Activated CD8-positive, alpha-beta memory T cell treated with anti-CD3 and anti-CD28 coated beads, Interleukin-2, amount 50 U/mL, for 4 hours (primary cell): Measurements from ENCODE around the gene NRSN2.
"Not testable (repeated sequence)": the region's sequence is repeated elsewhere in the genome, so short reads cannot be mapped to it uniquely, and the experiment has no call there.

Experiments
- DNase-seq: peaks from one replicate; pipeline ENCODE4 v3.0.0-alpha.2; 2020

The NRSN2 gene

DNA sequence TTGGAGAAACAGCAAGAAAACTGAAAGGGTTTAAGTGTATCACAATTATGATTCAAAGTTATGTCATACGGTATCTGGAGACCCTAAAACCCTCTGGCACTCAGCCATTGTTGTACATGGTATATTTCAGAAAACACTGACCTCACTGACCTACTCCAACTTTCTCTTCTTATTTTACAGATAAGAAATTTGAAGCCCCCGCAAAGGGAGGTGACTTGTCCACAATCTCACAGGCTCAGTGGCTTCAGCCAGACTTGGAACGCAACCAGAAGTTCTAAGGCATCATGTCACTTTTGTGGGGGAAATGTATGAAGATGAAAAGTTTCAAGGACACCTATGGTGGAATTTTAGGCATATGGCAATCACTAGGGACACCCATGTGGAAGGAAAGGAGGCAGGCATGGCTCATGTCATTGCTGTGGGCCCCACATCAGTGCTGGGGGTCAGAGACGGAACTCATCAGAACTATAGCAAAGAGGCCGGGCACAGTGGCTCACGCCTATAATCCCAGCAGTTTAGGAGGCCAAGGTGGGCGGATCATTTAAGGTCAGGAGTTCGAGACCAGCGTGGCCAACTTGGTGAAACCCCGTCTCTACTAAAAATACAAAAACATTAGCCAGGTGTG lies 28.5 kb downstream of the NRSN2 start:
- DNase-seq = no peak

- no peak for DNase-seq
Measured at GRCh38 chr20:376089-376488, 29.2 kb downstream of the NRSN2 start.

GRCh38 chr20:376750-377149 lies 29.8 kb downstream of the NRSN2 start:
- DNase-seq = no peak

DNA sequence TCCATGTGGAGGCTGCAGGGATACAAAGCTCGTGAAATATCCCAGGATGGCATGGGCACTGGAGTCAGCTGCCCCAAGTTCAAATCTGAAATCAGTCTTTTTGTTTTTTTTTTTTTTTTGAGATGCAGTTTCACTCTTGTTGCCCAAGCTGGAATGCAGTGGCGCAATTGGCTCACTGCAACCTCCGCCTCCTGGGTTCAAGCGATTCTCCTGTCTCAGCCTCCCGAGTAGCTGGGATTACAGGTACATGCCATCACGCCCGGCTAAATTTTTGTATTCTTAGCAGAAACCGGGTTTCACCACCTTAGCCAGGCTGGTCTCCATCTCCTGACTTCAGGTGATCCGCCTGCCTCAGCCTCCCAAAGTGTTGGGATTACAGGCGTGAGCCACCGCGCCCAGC lies 30.7 kb downstream of the NRSN2 start:
- DNase-seq = not testable (repeated sequence)

- no peak for DNase-seq
Measured at GRCh38 chr20:378961-379336, 32.0 kb downstream of the NRSN2 start.

GRCh38 chr20:380763-381580 lies 34.1 kb downstream of the NRSN2 start:
- peak; percentile 62 for DNase-seq

- DNase-seq = peak; percentile 69
Measured at GRCh38 chr20:381581-382290, 34.8 kb downstream of the NRSN2 start.

- DNase-seq = no peak
Measured at GRCh38 chr20:382291-383115, 35.6 kb downstream of the NRSN2 start.

GRCh38 chr20:383889-384288 lies 37.0 kb downstream of the NRSN2 start:
- no peak for DNase-seq

GRCh38 chr20:384723-385122 lies 37.8 kb downstream of the NRSN2 start:
- DNase-seq = no peak

- DNase-seq = no peak
Measured at GRCh38 chr20:385448-385847, 38.5 kb downstream of the NRSN2 start.

GRCh38 chr20:386634-387033 lies 39.7 kb downstream of the NRSN2 start:
- not testable (repeated sequence) for DNase-seq

DNA sequence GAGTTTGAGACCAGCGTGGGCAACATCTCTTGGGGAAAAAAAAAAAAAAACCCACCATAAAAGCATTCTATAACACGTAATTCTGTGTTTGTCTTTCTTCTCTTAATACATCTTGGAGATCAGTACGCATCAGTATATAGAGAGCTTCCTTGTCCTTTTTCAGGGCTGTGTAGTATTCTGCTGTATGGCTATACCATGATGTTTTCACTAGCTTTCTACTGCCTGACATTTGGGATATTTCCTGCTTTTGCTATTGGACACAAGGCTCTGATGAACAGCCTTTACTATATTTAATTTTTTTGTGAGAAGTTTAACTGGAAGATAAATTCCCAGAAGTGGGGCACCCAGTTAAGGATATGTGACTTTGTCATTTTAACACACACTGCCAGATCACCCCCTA lies 40.6 kb downstream of the NRSN2 start:
- no peak for DNase-seq

- no peak for DNase-seq
Measured at GRCh38 chr20:388034-388994, 41.4 kb downstream of the NRSN2 start.

DNA sequence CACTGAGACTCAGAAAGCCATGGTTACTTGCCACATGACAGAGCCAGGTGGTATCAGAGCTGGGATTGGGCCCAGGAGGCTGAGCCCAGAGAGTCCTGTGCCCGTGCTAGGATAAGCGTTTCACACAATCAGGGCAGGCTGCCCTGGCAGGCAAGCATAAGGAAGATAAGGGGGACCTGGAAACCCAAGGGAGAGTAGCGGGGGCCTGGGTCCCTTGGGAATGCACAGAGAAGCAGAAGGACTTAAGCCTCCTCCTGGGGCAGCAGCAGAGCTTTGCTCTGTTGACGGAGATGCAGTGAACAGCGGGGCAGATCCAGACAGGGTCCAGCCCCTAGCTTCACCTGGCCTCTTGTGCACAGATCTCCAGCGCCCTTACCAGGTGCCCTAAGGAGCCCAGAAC lies 42.3 kb downstream of the NRSN2 start:
- DNase-seq = no peak

- no peak for DNase-seq
Measured at GRCh38 chr20:391041-391711, 44.3 kb downstream of the NRSN2 start.

- not testable (repeated sequence) for DNase-seq
Measured at GRCh38 chr20:393296-393695, 46.4 kb downstream of the NRSN2 start.

- DNase-seq = no peak
Measured at GRCh38 chr20:396252-396618, 49.3 kb downstream of the NRSN2 start.

DNA sequence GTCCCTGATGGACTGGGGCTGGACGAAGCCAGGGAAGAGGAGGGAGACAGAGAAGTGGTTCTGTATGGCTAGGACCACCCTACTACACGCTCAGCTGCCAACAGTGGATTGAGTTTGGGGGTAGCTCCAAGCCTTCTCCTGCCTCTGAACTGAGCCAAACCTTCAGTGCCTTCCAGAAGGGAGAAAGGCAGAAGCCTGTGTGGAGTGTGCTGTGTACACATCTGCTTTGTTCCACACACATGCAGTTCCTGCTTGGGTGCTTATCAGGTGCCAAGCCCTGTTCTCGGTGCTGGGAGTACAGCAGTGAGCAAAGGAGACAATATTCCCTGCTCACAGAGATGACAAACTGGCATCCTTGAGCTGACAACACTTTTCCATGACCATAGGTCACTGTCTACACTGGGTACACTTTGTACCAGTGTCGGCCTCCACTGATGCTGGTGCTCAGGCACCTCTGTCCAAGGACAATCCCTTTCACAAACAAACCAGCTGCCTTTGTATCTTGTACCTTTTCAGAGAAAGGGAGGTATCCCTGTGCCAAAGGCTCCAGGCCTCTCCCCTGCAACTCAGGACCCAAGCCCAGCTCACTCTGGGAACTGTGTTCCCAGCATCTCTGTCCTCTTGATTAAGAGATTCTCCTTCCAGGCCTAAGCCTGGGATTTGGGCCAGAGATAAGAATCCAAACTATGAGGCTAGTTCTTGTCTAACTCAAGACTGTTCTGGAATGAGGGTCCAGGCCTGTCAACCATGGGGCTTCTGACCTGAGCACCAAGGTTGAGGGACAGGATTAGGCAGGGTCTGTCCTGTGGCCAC lies 49.9 kb downstream of the NRSN2 start:
- DNase-seq = no peak
